CD1c-positive myeloid dendritic cell (primary cell): ENCODE measurements around the gene CRAT.

Source experiments
- DNase-seq: peaks from one replicate; pipeline ENCODE4 v3.0.0-alpha.2; 2016; ENCODE audit errors: extremely low spot score

The CRAT gene

DNA sequence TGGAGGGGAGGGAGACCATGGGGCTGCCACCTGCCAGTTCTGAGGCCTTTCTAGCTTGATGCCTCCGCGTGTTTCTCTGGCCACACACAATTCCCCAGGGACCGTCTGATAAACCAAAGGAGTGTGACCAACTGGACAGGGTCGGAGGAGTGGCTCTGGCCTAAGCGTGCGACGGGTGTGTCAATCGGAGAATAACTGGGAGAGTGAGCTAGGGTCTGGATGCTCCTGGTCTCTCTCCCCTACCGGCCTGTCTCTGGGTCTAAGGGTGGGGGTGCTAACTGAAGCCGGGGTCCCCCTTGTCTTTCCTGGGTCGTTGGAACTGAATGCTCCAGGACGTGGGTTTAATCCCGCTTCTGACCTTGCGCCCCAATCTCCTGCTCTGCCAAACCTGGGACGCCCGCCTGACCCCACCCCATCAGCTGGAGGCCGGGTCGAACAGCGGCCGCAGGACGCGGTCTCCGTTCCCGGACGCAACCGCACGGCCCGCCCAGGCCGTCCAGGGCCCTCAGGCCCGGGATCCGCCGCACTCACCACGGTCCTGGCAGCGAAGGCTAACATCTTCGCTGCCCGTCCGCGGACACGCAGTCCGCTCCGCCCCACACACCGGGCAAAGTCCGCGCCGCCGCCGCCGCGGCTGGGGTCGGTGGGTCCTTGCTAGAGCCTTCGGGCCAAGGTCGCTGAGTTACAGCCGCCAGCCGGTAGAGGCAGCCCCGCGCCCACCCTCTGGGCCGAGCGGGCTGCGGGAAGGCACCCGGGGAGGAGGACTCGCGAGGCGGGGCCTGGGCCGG, 447 bp downstream of the CRAT start:
- DNase-seq = no peak

DNA sequence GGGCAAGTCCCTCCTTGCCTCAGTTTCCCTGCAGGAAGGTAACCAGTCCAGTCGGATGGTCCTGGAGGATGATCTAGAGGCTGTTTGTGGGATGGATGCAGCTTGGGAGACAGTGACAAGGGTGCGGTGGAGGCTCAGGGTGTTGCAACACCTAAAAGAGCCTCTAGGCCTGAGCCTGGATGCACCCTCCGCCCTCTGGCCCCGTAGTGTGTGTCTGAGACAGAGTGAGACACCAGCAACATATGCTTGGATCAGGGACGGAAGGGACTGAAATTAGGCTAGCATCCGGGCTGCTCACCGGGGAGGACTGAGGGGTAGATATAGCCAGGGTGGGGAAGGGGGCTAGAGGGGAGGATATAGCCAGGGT, 1.1 kb downstream of the CRAT start:
- DNase-seq = peak; percentile 27

DNA sequence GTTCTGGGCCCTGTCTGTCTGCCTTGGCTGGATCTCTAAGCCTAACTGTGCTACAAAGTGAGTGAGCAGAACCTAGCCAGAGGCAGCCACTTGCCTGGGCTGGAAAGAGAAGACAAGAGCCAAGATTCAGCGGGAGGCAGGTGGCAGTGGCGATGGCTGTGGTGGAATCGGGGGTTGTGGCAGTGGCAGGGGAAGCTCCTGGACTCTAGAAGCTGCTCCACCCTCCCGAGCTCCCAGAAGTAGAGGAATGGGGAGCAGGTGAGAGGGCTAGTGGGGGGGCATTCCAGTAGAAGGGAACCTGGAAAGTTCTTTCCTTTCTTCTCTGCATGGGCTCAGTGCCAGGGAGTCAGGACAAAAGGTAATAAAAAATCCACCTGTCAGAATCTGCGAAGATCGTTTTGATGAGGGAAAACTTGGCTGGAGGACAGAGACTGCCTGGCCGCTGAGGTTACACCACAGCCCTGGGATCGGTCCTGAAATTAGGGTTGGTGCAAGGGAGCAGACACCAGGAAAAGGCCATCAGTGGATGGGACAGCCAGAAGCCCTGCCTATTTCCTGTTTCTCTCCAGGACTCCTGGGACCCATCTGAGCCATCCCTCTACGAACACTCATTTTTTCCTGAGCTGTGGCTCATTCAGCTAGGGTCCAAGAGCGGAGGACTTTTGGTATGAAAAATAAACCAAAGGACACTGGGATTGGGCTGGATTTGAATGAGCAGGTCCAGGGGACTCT, 1.6 kb downstream of the CRAT start:
- DNase-seq = no peak

- DNase-seq = no peak
Measured at GRCh38 chr9:129108083-129108804, 2.3 kb downstream of the CRAT start.

DNA sequence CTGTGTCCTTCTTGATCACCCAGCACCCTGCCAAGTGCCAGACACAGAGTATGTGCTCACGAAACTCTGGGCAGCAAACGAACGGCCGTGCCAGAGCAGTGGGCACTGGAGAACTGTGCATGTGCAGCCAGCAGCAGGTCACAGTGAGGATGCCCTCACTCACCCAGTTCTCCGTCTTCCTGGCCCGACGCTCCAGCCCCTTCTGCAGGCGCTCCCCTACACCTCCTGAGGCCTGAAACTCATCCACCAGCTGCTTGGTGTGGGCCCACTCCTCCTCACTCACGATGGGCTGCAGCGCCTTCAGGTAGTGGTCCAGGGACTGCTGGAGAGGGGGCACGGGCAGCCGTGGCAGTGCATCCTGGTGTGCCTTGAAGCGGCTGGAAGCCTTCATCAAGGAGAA, 2.9 kb downstream of the CRAT start:
- DNase-seq = no peak

- DNase-seq = no peak
Measured at GRCh38 chr9:129105857-129106694, 4.5 kb downstream of the CRAT start.

GRCh38 chr9:129104051-129104450, 6.5 kb downstream of the CRAT start:
- no peak for DNase-seq

- DNase-seq = no peak
Measured at GRCh38 chr9:129103595-129103965, 7.0 kb downstream of the CRAT start.

DNA sequence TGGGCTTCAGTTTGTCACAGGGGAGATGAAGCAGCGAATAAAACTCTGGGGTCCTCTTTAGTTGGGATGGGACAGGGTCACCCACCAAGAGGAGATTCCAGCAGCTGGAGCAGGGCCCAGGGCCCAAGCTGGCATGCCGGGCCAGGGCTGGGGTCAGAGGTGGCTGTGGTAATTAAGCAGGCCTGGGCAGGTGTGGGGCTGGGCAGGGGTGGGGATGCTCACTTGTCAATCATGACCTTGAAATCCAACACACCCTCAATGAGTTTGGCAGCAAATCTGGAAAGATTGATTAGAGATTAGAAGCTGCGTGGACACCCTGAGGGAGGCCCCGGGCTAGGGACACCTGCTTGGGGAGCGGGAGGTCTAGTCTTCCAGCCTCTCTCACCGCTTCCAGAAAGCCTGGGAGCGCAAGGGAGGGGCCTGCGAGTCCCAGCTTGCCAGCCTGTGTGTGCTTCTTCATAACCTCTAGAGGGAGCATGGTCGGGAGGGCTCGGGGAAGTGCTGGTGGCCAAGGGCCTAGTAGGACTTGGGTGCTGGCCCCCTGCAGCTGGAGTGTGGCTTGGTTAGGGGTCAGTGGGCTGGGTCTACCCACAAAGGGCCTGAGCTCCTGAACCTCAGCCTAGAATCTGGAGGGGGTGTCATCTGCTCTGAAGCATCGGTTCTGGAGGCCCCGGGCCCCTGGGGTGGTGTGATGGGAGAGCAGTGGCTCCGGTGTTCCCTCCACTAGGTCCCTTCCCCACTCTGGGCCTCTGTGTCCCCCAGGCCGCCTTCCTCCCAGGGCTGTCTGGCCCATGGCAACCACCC, 7.6 kb downstream of the CRAT start:
- DNase-seq = peak; percentile 44

DNA sequence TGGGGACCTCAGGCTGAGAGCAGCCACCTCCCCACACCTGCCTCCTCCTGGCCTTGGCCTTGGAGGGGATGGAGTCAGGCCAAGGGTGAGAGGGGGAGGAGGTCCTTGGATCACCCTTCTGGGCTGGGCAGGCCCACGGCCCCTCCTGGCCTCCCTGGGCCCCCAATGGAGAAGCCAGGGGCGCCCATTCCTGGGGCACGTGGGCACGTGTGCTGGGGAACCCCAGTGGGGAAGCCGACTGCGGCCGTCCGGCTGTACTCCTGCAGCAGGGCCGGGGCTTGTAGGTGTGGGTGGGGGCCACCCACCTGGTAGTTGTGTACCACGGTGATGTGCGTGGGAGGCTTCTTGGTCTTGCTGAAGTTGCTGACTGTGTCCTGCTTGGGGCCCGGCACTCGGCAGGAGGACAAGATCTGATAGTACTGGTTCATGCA, 8.5 kb downstream of the CRAT start:
- no peak for DNase-seq

DNA sequence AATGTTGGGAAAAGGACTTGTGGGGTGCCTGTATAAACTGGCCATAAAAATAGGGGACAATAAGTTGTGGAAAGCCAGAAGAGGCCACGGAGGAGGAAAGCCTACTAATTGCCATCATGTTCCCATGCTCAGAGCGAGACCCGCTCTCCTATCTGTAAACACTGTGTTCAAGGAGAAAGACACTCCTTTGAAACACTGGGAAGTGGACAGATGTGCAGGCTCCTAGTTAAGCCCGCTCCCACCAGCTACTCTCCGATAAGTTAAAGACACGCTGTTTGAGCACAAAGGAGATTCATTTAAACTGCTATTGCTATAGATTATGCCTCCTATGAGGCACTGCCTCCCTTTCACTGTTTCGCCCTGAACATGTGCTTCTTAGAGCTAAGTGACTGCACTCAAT, 9.3 kb downstream of the CRAT start:
- DNase-seq = no peak

DNA sequence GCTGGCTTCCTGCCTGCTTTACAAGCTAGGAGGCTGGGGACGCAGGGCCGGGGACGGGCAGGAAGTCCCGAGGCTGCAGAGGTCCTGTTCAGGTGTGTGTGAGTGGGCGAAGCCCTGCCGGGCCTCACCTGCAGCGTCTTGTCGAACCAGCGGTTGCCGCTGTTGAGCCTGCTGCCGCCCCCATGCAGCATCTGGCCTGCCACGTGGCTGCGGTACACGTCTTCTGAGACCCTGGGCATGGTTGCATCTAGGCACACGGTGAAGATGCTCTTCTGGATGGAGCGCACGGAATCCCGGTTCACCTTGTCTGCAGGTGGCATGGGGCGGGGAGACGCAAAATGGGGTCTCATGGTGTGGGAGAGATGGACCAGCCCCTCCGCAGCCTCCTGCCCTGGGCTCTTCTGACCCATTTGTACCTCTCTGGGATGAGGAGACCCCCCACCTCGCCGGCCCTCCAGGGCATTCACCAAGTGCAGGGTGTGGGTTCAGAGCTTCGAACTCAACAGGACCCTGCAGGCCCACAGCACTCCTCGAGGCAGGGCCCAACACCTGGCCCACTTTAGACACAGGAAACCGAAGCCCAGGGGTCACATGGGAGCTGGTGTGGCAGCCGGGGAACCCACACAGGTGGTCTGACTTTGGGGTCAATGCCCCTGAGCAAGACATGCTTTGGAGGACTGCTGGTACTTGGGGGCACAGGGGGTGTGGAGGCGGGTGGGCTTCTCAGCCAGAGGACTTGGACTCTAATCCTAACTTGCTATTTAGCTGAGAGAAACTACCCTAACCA, 10.0 kb downstream of the CRAT start:
- no peak for DNase-seq

GRCh38 chr9:129098328-129098727, 12.3 kb downstream of the CRAT start:
- DNase-seq = no peak

DNA sequence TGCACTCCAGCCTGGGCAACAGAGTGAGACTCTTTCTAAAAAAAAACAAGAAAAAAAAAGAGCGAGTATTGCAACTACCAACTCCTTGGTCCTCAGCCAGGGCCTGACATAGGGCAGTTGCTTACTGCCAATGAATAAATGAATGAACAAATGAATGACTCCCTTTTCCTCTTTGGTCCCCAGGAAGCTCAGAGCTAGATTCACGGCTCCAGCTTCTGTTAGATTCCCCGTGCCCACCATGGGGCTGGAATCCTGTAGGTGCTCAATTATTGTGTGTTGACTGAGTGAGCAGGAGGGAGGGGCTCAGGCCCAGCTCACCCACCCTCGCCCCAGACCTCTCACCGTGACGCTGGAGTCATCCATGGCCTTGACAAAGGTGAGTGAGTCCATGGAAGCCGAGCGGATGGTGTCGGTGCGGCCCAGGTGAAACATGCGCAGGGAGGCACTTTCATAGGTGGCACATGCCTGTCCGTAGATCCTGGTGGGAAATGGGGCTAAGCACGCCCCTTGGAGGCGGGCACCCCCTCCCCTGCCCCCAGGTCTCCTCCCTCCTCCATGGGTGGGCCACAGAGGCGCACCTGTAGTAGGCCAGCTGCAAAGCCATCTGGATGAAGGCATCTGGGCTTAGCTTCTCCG, 12.8 kb downstream of the CRAT start:
- DNase-seq = no peak

GRCh38 chr9:129095908-129096307, 14.7 kb downstream of the CRAT start:
- DNase-seq = no peak

GRCh38 chr9:129095170-129095667, 15.4 kb downstream of the CRAT start:
- DNase-seq = no peak

DNA sequence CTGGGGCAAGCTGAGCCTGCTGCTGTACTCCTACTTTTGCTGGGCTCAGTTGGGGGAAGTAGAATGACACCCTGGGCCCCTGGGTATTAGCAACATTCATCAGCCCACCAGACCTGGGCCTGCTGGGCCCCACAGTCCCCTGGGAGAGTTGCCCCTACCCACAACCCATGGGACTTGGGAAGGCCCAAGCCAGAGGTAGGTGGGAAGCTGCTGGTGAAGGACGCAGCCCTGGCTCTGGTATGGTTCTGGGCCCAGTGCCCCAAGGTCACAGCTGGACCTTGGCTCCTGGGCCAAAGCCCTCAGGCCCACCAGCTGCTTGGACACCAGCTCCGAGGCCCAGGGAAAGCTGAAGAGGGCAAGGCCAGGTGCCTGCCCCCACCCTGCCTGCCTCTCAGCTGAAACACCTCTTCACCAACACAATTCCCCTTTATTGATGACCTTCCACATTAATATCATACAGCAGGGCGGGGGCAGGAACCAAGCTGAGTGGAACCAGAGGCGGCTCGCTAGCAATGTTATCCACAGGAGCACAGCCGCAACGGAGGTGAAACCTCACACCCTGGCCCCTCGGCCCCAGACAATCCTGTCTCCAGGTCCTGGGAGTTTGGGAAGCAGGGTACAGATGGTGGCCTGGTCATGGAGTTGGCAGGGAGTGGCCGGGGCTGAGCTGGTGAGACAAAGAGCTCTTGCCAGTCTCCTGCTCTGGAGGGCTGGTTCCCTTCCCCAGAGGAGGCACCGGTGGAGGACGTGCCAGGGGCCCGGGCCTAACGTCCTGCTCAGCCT, 16.0 kb downstream of the CRAT start:
- DNase-seq = no peak

GRCh38 chr9:129093602-129094386, 16.8 kb downstream of the CRAT start:
- DNase-seq = no peak
